Stomach (tissue), 4 donors: ENCODE results near the gene LCMT1.

Source experiments
- CTCF ChIP-seq, 7 experiments: fragments of 450-650 bp in 4 of 7; fragments of 200-600 bp in 3 of 7; sonication (generic) in 3 of 7; IDR thresholded peaks; one replicate each; pipeline ENCODE4 v1.5.1; 2016 to 2019; ENCODE audit warnings: antibody characterized with exemption in 7 of 7, control low read depth in 2 of 7, mild to moderate bottlenecking in 1 of 7
- EP300 ChIP-seq: sonication (generic); formaldehyde crosslinking; IDR thresholded peaks from one replicate; pipeline ENCODE4 v1.6.1; 2017; ENCODE audit warnings: antibody characterized with exemption
- POLR2A ChIP-seq, 4 donors: fragments of 450-650 bp; IDR thresholded peaks; one replicate each; pipeline ENCODE4 v1.6.1; 2016; ENCODE audit warnings: antibody characterized with exemption in 4 of 4, control low read depth in 2 of 4, mild to moderate bottlenecking in 1 of 4, moderate library complexity in 1 of 4
- POLR2AphosphoS5 ChIP-seq, 3 donors: sonication (generic); formaldehyde crosslinking; IDR thresholded peaks; one replicate each; pipeline ENCODE4 v1.6.1; 2016; ENCODE audit warnings: antibody characterized with exemption in 3 of 3

GRCh38 chr16:25097276-25097975, 14.1 kb upstream of the LCMT1 start:
- TF ChIP-seq CTCF (IDR thresholded peaks at IDR 0.05) (no peak), POLR2AphosphoS5 (IDR thresholded peaks at IDR 0.05) (no peak), EP300 (no peak), POLR2A (IDR thresholded peaks at IDR 0.05) (no peak)
